CD4-positive, alpha-beta T cell (primary cell): Measurements from ENCODE around the gene CYYR1. TPM values are rescaled to one million over a fixed set of nuclear protein-coding genes. Genes with fewer than 3 reads are reported as not detected.

ENCODE experiments used
- ATAC-seq: fragments of 200-7000 bp; cut with Tn5 transposase; one replicate; pipeline ENCODE4 v1.10.0; 2022; ENCODE audit warnings: mild to moderate bottlenecking; ENCODE audit not compliant: poor library complexity
- CTCF ChIA-PET: fragments of 350-600 bp; sonication (Branson Sonifier 250); formaldehyde crosslinking; loops from one replicate; lab custom pipeline; 2021; ENCODE audit warnings: antibody characterized with exemption, inconsistent platforms; lab: Charles Lee
- POLR2A ChIA-PET: fragments of 350-600 bp; sonication (Branson Sonifier 250); formaldehyde crosslinking; loops from one replicate; lab custom pipeline; 2021; ENCODE audit warnings: antibody characterized with exemption, inconsistent platforms; lab: Charles Lee
- DNase-seq, 14 experiments: peaks; one replicate each; pipeline ENCODE4 v3.0.0-alpha.2; 2013 to 2020; ENCODE audit warnings: mixed read lengths in 2 of 14
- H3K27ac ChIP-seq, 2 donors: one replicate each; pipeline versions ENCODE4 v1.5.1 to v1.7.0; 2013; ENCODE audit warnings: low read length in 2 of 2, low read depth in 1 of 2, mild to moderate bottlenecking in 1 of 2
- H3K27me3 ChIP-seq, 2 experiments: 1 replicate in 1 of 2; 2 replicates in 1 of 2; pipeline versions ENCODE4 v1.6.1 to v1.7.0; 2013; ENCODE audit warnings: low read length in 2 of 2, control low read depth in 1 of 2, mild to moderate bottlenecking in 1 of 2, moderate library complexity in 1 of 2; ENCODE audit not compliant: insufficient read depth in 2 of 2, control insufficient read depth in 1 of 2
- H3K36me3 ChIP-seq: one replicate; pipeline ENCODE4 v1.6.1; 2013; ENCODE audit warnings: low read length, control low read depth; ENCODE audit not compliant: insufficient read depth
- H3K4me1 ChIP-seq: one replicate; pipeline ENCODE4 v1.6.1; 2013; ENCODE audit warnings: low read length, control low read depth; ENCODE audit not compliant: insufficient read depth
- H3K4me3 ChIP-seq: one replicate; pipeline ENCODE4 v1.5.1; 2013; ENCODE audit warnings: mild to moderate bottlenecking, low read length, moderate library complexity
- H3K9me3 ChIP-seq, 2 experiments: 1 replicate in 1 of 2; 2 replicates in 1 of 2; pipeline versions ENCODE4 v1.6.1 to v1.7.0; 2013; ENCODE audit warnings: low read length in 2 of 2, mild to moderate bottlenecking in 2 of 2, control low read depth in 1 of 2, moderate library complexity in 1 of 2; ENCODE audit not compliant: control insufficient read depth in 1 of 2, insufficient read depth in 1 of 2
- H3K27ac Mint-ChIP-seq: one replicate; pipeline ENCODE4 v1.8.0; 2020; ENCODE audit warnings: mixed read lengths
- H3K27me3 Mint-ChIP-seq: one replicate; pipeline ENCODE4 v1.8.0; 2021; ENCODE audit warnings: mixed read lengths
- H3K36me3 Mint-ChIP-seq: one replicate; pipeline ENCODE4 v1.8.0; 2021; ENCODE audit warnings: low read depth, mixed read lengths
- H3K4me1 Mint-ChIP-seq: one replicate; pipeline ENCODE4 v1.8.0; 2021; ENCODE audit warnings: low read depth, mixed read lengths
- H3K4me3 Mint-ChIP-seq: one replicate; pipeline ENCODE4 v1.8.0; 2020; ENCODE audit warnings: mild to moderate bottlenecking, mixed read lengths
- H3K9me3 Mint-ChIP-seq: one replicate; pipeline ENCODE4 v1.8.0; 2020; ENCODE audit warnings: mixed read lengths
- CTCF ChIP-seq: fragments of 200-600 bp; IDR thresholded peaks from one replicate; pipeline ENCODE4 v1.8.0; 2022; ENCODE audit warnings: antibody characterized with exemption, mild to moderate bottlenecking
- intact Hi-C, 2 experiments: fragments of 100-400 bp; cut with DNase I in 1 of 2; cut with micrococcal nuclease in 1 of 2; formaldehyde crosslinking; loops; one replicate each; pipeline versions ENCODE4 v1.15.1 to v1.9.0; 2023 to 2025; cut with DNase I, micrococcal nuclease
- total RNA-seq, 174 experiments: library from RNA in 2 of 174; stranded (reverse) in 2 of 174; gene quantifications; one replicate each; pipeline ENCODE4 v1.2.3 and lab custom pipeline; 2021 to 2026

CYYR1 gene
- total RNA-seq, 2 experiments from 2014 or later, result not detected

GRCh38 chr21:26532208-26532607 lies 40.9 kb downstream of the CYYR1 start:
- Histone ChIP-seq H3K9me3 (no peaks in the 10 kb centered on the region), H3K4me1 (no peaks in the 10 kb centered on the region)
- intact Hi-C loops, result no loop called here

GRCh38 chr21:26529526-26529925 lies 43.6 kb downstream of the CYYR1 start:
- Mint-ChIP-seq H3K9me3 (no peaks in the 10 kb centered on the region), H3K36me3 (no peaks in the 10 kb centered on the region), H3K4me3 (no peak overlapping the region), H3K4me1 (no peaks in the 10 kb centered on the region), H3K27ac (no peak overlapping the region), H3K27me3 (no peaks in the 10 kb centered on the region)
- no peak for ATAC-seq
- ChIA-PET CTCF (no interaction called here), POLR2A (no interaction called here)
- intact Hi-C loops, result no loop called here
- no peaks in the 10 kb centered on the region for H3K27me3 ChIP-seq
- H3K9me3 ChIP-seq, result no peaks in the 10 kb centered on the region
- no peaks in the 10 kb centered on the region for H3K36me3 ChIP-seq
- H3K4me3 ChIP-seq, result no peak overlapping the region
- no peak for DNase-seq
- H3K4me1 ChIP-seq, result no peaks in the 10 kb centered on the region
- H3K27ac ChIP-seq, result no peak overlapping the region
- TF ChIP-seq CTCF, result no peak

More at GRCh38 chr21:26532208-26532607, 40.9 kb downstream of the CYYR1 start:
- no peaks in the 10 kb centered on the region for H3K4me1 Mint-ChIP-seq
- Histone ChIP-seq H3K36me3 (no peaks in the 10 kb centered on the region), H3K27ac (no peak overlapping the region), H3K4me3 (no peak overlapping the region), H3K27me3 (no peaks in the 10 kb centered on the region)
- no peaks in the 10 kb centered on the region for H3K9me3 Mint-ChIP-seq
- no peaks in the 10 kb centered on the region for H3K27me3 Mint-ChIP-seq
- DNase-seq, result no peak
- ChIA-PET CTCF (no interaction called here), POLR2A (no interaction called here)
- H3K27ac Mint-ChIP-seq, result no peak overlapping the region
- ATAC-seq, result no peak
- no peaks in the 10 kb centered on the region for H3K36me3 Mint-ChIP-seq
- TF ChIP-seq CTCF, result no peak
- no peak overlapping the region for H3K4me3 Mint-ChIP-seq

GRCh38 chr21:26528882-26529281 lies 44.2 kb downstream of the CYYR1 start:
- no peaks in the 10 kb centered on the region for H3K4me1 Mint-ChIP-seq
- H3K36me3 Mint-ChIP-seq, result no peaks in the 10 kb centered on the region
- no peak overlapping the region for H3K27ac Mint-ChIP-seq
- no peak for TF ChIP-seq CTCF
- ChIA-PET CTCF (no interaction called here), POLR2A (no interaction called here)
- H3K27me3 Mint-ChIP-seq, result no peaks in the 10 kb centered on the region
- no peak overlapping the region for H3K4me3 Mint-ChIP-seq
- Histone ChIP-seq H3K36me3 (no peaks in the 10 kb centered on the region), H3K9me3 (no peaks in the 10 kb centered on the region), H3K4me1 (no peaks in the 10 kb centered on the region), H3K27ac (no peak overlapping the region), H3K4me3 (no peak overlapping the region), H3K27me3 (no peaks in the 10 kb centered on the region)
- intact Hi-C loops, result no loop called here
- DNase-seq, result no peak
- no peak for ATAC-seq
- H3K9me3 Mint-ChIP-seq, result no peaks in the 10 kb centered on the region
